SK-N-SH treated with all-trans-retinoic acid at 6 μM for 48 hours (cell line): ENCODE data around the gene GBGT1.

Source experiments
- ARNTL ChIP-seq: fragments of 450-650 bp; formaldehyde crosslinking; IDR thresholded peaks from 2 replicates; pipeline ENCODE4 v1.5.0; 2020; ENCODE audit warnings: low read depth, mild to moderate bottlenecking, moderate library complexity, borderline replicate concordance
- BACH2 ChIP-seq: fragments of 250-450 bp; sonication (Bioruptor Pico); IDR thresholded peaks from 2 replicates; pipeline ENCODE4 v1.9.0; 2021; ENCODE audit warnings: mild to moderate bottlenecking, borderline replicate concordance
- ESRRG ChIP-seq: fragments of 250-450 bp; sonication (Bioruptor Pico); IDR thresholded peaks from 2 replicates; pipeline ENCODE4 v1.6.1; 2021; ENCODE audit warnings: mild to moderate bottlenecking
- ISL1 ChIP-seq: fragments of 250-450 bp; sonication (Bioruptor Pico); IDR thresholded peaks from 2 replicates; pipeline ENCODE4 v2.1.2; 2022; ENCODE audit warnings: mild to moderate bottlenecking, moderate library complexity
- OSR1 ChIP-seq: fragments of 250-450 bp; sonication (Bioruptor Pico); IDR thresholded peaks from 2 replicates; pipeline ENCODE4 v1.8.0; 2022; ENCODE audit warnings: moderate library complexity, mild to moderate bottlenecking, inconsistent platforms
- RARB ChIP-seq: fragments of 250-450 bp; sonication (Bioruptor Pico); IDR thresholded peaks from 2 replicates; pipeline ENCODE4 v1.8.0; 2021; ENCODE audit warnings: mild to moderate bottlenecking, moderate library complexity
- SNAI2 ChIP-seq: fragments of 250-450 bp; sonication (Bioruptor Pico); IDR thresholded peaks from 2 replicates; pipeline ENCODE4 v1.5.0; 2020; ENCODE audit warnings: mild to moderate bottlenecking, moderate library complexity
- TCF4 ChIP-seq: fragments of 250-450 bp; sonication (Bioruptor Pico); IDR thresholded peaks from 2 replicates; pipeline ENCODE4 v1.8.0; 2021; ENCODE audit warnings: mild to moderate bottlenecking, moderate library complexity, borderline replicate concordance
- ZFP3 ChIP-seq: fragments of 250-450 bp; sonication (Bioruptor Pico); IDR thresholded peaks from 2 replicates; pipeline ENCODE4 v1.5.0; 2020; ENCODE audit warnings: mild to moderate bottlenecking, moderate library complexity
- ZFP30 ChIP-seq: fragments of 450-650 bp; formaldehyde crosslinking; IDR thresholded peaks from 2 replicates; pipeline ENCODE4 v1.5.0; 2022; ENCODE audit warnings: mild to moderate bottlenecking, moderate library complexity
- ZNF565 ChIP-seq: fragments of 450-650 bp; formaldehyde crosslinking; conservative IDR thresholded peaks from 2 replicates; pipeline ENCODE4 v1.5.0; 2020; ENCODE audit warnings: low read depth, mild to moderate bottlenecking, moderate library complexity
- TF ChIP-seq, protein P1 (sequence below): fragments of 250-450 bp; sonication (Bioruptor Pico); IDR thresholded peaks from 2 replicates; pipeline ENCODE4 v1.5.0; 2020; ENCODE audit warnings: mild to moderate bottlenecking, moderate library complexity
- TF ChIP-seq, protein P2 (sequence below): fragments of 250-450 bp; sonication (Bioruptor Pico); IDR thresholded peaks from 2 replicates; pipeline ENCODE4 v1.8.0; 2020; ENCODE audit warnings: mild to moderate bottlenecking, moderate library complexity, borderline replicate concordance

DNA sequence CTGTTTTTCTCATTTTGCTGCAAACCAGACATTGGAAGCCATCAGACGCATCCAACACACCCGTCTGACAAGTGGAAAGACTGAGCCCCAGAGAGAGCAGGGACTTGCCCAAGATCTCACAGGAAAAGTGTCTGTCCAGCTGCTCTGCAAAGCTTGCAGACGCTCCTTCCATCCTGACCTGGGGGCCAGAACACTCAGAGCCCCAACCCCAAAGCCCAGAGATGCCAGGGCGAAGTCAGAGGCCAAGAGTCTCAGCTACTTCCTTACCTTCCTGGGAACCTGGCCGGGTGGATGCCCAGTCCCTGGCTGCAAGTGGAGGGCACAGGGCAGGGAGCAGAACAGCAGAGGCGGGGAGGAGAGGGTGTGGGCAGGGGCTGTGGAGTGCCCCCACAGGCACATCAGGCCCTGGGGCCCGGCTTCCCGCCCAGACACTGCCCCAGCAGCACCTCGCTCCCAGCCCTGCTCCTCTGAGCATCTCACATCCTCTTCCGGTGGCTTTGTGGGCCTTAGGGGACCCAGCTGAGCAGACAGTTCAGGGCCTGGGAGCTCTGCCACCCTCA lies 32.9 kb downstream of the GBGT1 start:
- TF ChIP-seq BACH2 (CRISPR knock-in tag) (no peak), ESRRG (CRISPR knock-in tag) (no peak), ZFP3 (no peak), OSR1 (CRISPR knock-in tag) (no peak), ARNTL (CRISPR knock-in tag) (no peak), ISL1 (CRISPR knock-in tag) (no peak), ZNF565 (CRISPR knock-in tag) (no peak), TCF4 (CRISPR knock-in tag) (no peak), RARB (no peak), ZFP30 (CRISPR knock-in tag) (no peak), SNAI2 (no peak)
- TF ChIP-seq, protein P1, sequence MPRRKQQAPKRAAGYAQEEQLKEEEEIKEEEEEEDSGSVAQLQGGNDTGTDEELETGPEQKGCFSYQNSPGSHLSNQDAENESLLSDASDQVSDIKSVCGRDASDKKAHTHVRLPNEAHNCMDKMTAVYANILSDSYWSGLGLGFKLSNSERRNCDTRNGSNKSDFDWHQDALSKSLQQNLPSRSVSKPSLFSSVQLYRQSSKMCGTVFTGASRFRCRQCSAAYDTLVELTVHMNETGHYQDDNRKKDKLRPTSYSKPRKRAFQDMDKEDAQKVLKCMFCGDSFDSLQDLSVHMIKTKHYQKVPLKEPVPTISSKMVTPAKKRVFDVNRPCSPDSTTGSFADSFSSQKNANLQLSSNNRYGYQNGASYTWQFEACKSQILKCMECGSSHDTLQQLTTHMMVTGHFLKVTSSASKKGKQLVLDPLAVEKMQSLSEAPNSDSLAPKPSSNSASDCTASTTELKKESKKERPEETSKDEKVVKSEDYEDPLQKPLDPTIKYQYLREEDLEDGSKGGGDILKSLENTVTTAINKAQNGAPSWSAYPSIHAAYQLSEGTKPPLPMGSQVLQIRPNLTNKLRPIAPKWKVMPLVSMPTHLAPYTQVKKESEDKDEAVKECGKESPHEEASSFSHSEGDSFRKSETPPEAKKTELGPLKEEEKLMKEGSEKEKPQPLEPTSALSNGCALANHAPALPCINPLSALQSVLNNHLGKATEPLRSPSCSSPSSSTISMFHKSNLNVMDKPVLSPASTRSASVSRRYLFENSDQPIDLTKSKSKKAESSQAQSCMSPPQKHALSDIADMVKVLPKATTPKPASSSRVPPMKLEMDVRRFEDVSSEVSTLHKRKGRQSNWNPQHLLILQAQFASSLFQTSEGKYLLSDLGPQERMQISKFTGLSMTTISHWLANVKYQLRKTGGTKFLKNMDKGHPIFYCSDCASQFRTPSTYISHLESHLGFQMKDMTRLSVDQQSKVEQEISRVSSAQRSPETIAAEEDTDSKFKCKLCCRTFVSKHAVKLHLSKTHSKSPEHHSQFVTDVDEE: no peak
- TF ChIP-seq, protein P2, sequence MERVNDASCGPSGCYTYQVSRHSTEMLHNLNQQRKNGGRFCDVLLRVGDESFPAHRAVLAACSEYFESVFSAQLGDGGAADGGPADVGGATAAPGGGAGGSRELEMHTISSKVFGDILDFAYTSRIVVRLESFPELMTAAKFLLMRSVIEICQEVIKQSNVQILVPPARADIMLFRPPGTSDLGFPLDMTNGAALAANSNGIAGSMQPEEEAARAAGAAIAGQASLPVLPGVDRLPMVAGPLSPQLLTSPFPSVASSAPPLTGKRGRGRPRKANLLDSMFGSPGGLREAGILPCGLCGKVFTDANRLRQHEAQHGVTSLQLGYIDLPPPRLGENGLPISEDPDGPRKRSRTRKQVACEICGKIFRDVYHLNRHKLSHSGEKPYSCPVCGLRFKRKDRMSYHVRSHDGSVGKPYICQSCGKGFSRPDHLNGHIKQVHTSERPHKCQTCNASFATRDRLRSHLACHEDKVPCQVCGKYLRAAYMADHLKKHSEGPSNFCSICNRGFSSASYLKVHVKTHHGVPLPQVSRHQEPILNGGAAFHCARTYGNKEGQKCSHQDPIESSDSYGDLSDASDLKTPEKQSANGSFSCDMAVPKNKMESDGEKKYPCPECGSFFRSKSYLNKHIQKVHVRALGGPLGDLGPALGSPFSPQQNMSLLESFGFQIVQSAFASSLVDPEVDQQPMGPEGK (CRISPR knock-in tag): no peak
